Measurements from ENCODE around the gene AXIN1.

- no peak for TF ChIP-seq MAFK (IDR thresholded peaks at IDR 0.05; ENCODE audit: partially characterized antibody)
- no peak for TF ChIP-seq EP300 (IDR thresholded peaks at IDR 0.05)
- TF ChIP-seq, protein P1, sequence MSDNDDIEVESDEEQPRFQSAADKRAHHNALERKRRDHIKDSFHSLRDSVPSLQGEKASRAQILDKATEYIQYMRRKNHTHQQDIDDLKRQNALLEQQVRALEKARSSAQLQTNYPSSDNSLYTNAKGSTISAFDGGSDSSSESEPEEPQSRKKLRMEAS (IDR thresholded peaks at IDR 0.05): no peak
- TF ChIP-seq HMGXB4 (CRISPR knock-in tag; IDR thresholded peaks at IDR 0.05; ENCODE audit: borderline replicate concordance): no peak
- TF ChIP-seq, protein P2, sequence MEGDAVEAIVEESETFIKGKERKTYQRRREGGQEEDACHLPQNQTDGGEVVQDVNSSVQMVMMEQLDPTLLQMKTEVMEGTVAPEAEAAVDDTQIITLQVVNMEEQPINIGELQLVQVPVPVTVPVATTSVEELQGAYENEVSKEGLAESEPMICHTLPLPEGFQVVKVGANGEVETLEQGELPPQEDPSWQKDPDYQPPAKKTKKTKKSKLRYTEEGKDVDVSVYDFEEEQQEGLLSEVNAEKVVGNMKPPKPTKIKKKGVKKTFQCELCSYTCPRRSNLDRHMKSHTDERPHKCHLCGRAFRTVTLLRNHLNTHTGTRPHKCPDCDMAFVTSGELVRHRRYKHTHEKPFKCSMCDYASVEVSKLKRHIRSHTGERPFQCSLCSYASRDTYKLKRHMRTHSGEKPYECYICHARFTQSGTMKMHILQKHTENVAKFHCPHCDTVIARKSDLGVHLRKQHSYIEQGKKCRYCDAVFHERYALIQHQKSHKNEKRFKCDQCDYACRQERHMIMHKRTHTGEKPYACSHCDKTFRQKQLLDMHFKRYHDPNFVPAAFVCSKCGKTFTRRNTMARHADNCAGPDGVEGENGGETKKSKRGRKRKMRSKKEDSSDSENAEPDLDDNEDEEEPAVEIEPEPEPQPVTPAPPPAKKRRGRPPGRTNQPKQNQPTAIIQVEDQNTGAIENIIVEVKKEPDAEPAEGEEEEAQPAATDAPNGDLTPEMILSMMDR (IDR thresholded peaks at IDR 0.05): no peak
- TF ChIP-seq, protein P3, sequence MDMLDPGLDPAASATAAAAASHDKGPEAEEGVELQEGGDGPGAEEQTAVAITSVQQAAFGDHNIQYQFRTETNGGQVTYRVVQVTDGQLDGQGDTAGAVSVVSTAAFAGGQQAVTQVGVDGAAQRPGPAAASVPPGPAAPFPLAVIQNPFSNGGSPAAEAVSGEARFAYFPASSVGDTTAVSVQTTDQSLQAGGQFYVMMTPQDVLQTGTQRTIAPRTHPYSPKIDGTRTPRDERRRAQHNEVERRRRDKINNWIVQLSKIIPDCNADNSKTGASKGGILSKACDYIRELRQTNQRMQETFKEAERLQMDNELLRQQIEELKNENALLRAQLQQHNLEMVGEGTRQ (IDR thresholded peaks at IDR 0.05): no peak
- TF ChIP-seq ZSCAN20 (CRISPR knock-in tag; IDR thresholded peaks at IDR 0.05): no peak
- no peak for TF ChIP-seq NFE2L2 (conservative IDR thresholded peaks at IDR 0.05; ENCODE audit: low read length)
- TF ChIP-seq HDAC2 (IDR thresholded peaks at IDR 0.05): no peak
- TF ChIP-seq, protein P4, sequence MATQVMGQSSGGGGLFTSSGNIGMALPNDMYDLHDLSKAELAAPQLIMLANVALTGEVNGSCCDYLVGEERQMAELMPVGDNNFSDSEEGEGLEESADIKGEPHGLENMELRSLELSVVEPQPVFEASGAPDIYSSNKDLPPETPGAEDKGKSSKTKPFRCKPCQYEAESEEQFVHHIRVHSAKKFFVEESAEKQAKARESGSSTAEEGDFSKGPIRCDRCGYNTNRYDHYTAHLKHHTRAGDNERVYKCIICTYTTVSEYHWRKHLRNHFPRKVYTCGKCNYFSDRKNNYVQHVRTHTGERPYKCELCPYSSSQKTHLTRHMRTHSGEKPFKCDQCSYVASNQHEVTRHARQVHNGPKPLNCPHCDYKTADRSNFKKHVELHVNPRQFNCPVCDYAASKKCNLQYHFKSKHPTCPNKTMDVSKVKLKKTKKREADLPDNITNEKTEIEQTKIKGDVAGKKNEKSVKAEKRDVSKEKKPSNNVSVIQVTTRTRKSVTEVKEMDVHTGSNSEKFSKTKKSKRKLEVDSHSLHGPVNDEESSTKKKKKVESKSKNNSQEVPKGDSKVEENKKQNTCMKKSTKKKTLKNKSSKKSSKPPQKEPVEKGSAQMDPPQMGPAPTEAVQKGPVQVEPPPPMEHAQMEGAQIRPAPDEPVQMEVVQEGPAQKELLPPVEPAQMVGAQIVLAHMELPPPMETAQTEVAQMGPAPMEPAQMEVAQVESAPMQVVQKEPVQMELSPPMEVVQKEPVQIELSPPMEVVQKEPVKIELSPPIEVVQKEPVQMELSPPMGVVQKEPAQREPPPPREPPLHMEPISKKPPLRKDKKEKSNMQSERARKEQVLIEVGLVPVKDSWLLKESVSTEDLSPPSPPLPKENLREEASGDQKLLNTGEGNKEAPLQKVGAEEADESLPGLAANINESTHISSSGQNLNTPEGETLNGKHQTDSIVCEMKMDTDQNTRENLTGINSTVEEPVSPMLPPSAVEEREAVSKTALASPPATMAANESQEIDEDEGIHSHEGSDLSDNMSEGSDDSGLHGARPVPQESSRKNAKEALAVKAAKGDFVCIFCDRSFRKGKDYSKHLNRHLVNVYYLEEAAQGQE (IDR thresholded peaks at IDR 0.05): no peak
- TF ChIP-seq CEBPB (IDR thresholded peaks at IDR 0.05): no peak
These were observed 2.3 kb downstream of the AXIN1 start for GRCh38 chr16:350203-350602.
